ENCODE measurements around the gene BRAP.

DNA sequence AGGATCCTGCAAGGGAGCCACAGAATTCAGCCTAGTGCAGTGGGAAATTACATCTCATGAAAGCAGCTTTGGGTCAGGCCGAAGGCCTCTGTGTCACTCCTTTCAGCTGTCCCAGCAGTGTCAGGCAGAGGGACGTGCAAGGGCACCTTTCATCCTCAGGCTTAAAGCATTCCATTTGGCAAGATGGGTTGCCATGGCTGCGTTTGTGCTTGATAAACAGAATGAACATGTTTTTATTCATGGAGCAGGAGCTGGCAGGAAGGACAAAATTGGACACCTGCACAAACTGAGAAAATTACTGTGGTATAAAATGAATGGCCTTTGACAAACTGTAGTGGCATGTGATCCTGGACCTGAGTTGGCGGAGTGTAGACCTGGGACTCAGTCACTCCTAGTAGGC lies 29.5 kb upstream of the BRAP start:
- TF ChIP-seq CTCF (IDR thresholded peaks at IDR 0.05) (no peak), POLR2A (IDR thresholded peaks at IDR 0.05) (no peak)

Measured in transverse colon (tissue), 3 donors.